ENCODE data around the gene HES3.

The HES3 gene

GRCh38 chr1:6245086-6245868 lies 1.3 kb downstream of the HES3 start:
- Histone ChIP-seq H3K4me2 (ENCODE audit: low read length) (peak overlapping the region; percentile 47), H3K36me3 (ENCODE audit: insufficient read depth, low read length) (no peaks in the 10 kb centered on the region), H3K9me3 (ENCODE audit: low read length) (no peaks in the 10 kb centered on the region), H3K27ac (ENCODE audit: low read depth, low read length, poor library complexity, severe bottlenecking) (no peak overlapping the region), H3K4me3 (ENCODE audit: low read depth, low read length, poor library complexity, severe bottlenecking) (peak overlapping the region; percentile 43), H2AFZ (ENCODE audit: low read length) (no peak overlapping the region), H3K9me2 (ENCODE audit: low read depth, low read length) (no peaks in the 10 kb centered on the region), H3K27me3 (ENCODE audit: insufficient read depth, low read length) (peaks cover 18% of the 10 kb centered on the region; the same call in 1 of the 2 replicates), H3F3A (ENCODE audit: insufficient read depth, low read length) (no peaks in the 10 kb centered on the region), H3K4me1 (ENCODE audit: insufficient read depth, low read length, severe bottlenecking) (peaks cover 10% of the 10 kb centered on the region), H3K79me2 (ENCODE audit: insufficient read depth, low read length) (no peaks in the 10 kb centered on the region), H3K9ac (ENCODE audit: low read length) (no peak overlapping the region), H4K20me1 (ENCODE audit: insufficient read depth, low read length) (no peaks in the 10 kb centered on the region)
- TF ChIP-seq EZH2 (IDR thresholded peaks at IDR 0.05; ENCODE audit: borderline replicate concordance, low read length) (no peak), CTCF (IDR thresholded peaks at IDR 0.05; ENCODE audit: low read length) (peak; percentile 69)

- Histone ChIP-seq H3K4me3 (ENCODE audit: low read depth, low read length, poor library complexity, severe bottlenecking) (peak overlapping the region; percentile 43), H3K27ac (ENCODE audit: low read depth, low read length, poor library complexity, severe bottlenecking) (no peak overlapping the region), H3F3A (ENCODE audit: insufficient read depth, low read length) (no peaks in the 10 kb centered on the region), H3K9ac (ENCODE audit: low read length) (no peak overlapping the region), H3K79me2 (ENCODE audit: insufficient read depth, low read length) (no peaks in the 10 kb centered on the region), H3K4me1 (ENCODE audit: insufficient read depth, low read length, severe bottlenecking) (peaks cover 10% of the 10 kb centered on the region), H3K27me3 (ENCODE audit: insufficient read depth, low read length) (peaks cover 18% of the 10 kb centered on the region; the same call in 1 of the 2 replicates), H3K36me3 (ENCODE audit: insufficient read depth, low read length) (no peaks in the 10 kb centered on the region), H3K9me3 (ENCODE audit: low read length) (no peaks in the 10 kb centered on the region), H3K4me2 (ENCODE audit: low read length) (peak overlapping the region; percentile 47), H3K9me2 (ENCODE audit: low read depth, low read length) (no peaks in the 10 kb centered on the region), H2AFZ (ENCODE audit: low read length) (no peak overlapping the region), H4K20me1 (ENCODE audit: insufficient read depth, low read length) (no peaks in the 10 kb centered on the region)
- TF ChIP-seq CTCF (IDR thresholded peaks at IDR 0.05; ENCODE audit: low read length), result no peak
- no peak for TF ChIP-seq EZH2 (IDR thresholded peaks at IDR 0.05; ENCODE audit: borderline replicate concordance, low read length)
Measured at GRCh38 chr1:6245869-6246496, 2.0 kb downstream of the HES3 start.

GRCh38 chr1:6246497-6247467 lies 2.8 kb downstream of the HES3 start:
- H3K27ac ChIP-seq (ENCODE audit: low read depth, low read length, poor library complexity, severe bottlenecking), result no peak overlapping the region
- no peak overlapping the region for H3K4me3 ChIP-seq (ENCODE audit: low read depth, low read length, poor library complexity, severe bottlenecking)

More at GRCh38 chr1:6246497-6247467, 2.8 kb downstream of the HES3 start:
- Histone ChIP-seq H2AFZ (ENCODE audit: low read length) (no peak overlapping the region), H4K20me1 (ENCODE audit: insufficient read depth, low read length) (no peaks in the 10 kb centered on the region), H3K4me1 (ENCODE audit: insufficient read depth, low read length, severe bottlenecking) (peaks cover 10% of the 10 kb centered on the region), H3K36me3 (ENCODE audit: insufficient read depth, low read length) (no peaks in the 10 kb centered on the region), H3K4me2 (ENCODE audit: low read length) (no peak overlapping the region), H3K9ac (ENCODE audit: low read length) (no peak overlapping the region), H3K27me3 (ENCODE audit: insufficient read depth, low read length) (0 out of 2 replicates have a peak, but pooled peaks cover 13% of the 10 kb centered on the region), H3F3A (ENCODE audit: insufficient read depth, low read length) (no peaks in the 10 kb centered on the region), H3K9me2 (ENCODE audit: low read depth, low read length) (no peaks in the 10 kb centered on the region), H3K9me3 (ENCODE audit: low read length) (no peaks in the 10 kb centered on the region), H3K79me2 (ENCODE audit: insufficient read depth, low read length) (no peaks in the 10 kb centered on the region)
- TF ChIP-seq CTCF (IDR thresholded peaks at IDR 0.05; ENCODE audit: low read length) (peak; percentile 87), EZH2 (IDR thresholded peaks at IDR 0.05; ENCODE audit: borderline replicate concordance, low read length) (no peak)
